K562 (cell line): ENCODE data around the gene RCOR1. TPM values are rescaled to one million over a fixed set of nuclear protein-coding genes. Genes with fewer than 3 reads are reported as not detected.

Source experiments
- GMEB1 ChIP-seq: fragments of 250-450 bp; sonication (Bioruptor Pico); IDR thresholded peaks from 2 replicates; pipeline ENCODE4 v1.4.0; 2020; ENCODE audit warnings: mild to moderate bottlenecking
- NFE2 ChIP-seq: IDR thresholded peaks from 2 replicates; pipeline ENCODE4 v1.6.1; 2014; ENCODE audit warnings: antibody characterized with exemption, low read depth
- PHF20 ChIP-seq: fragments of 450-650 bp; IDR thresholded peaks from 2 replicates; pipeline ENCODE4 v1.6.1; 2018; ENCODE audit not compliant: partially characterized antibody
- RAD21 ChIP-seq, 2 experiments: fragments of 250-450 bp in 1 of 2; fragments of 450-650 bp in 1 of 2; sonication (Bioruptor Pico) in 1 of 2; formaldehyde crosslinking in 1 of 2; IDR thresholded peaks in 1 of 2; conservative IDR thresholded peaks in 1 of 2; 2 replicates each; pipeline versions ENCODE4 v1.4.0 to v1.8.0; 2020 to 2022; ENCODE audit warnings: mild to moderate bottlenecking in 2 of 2, moderate library complexity in 1 of 2
- SETDB1 ChIP-seq: IDR thresholded peaks from one replicate; pipeline ENCODE4 v1.6.1; 2012; ENCODE audit warnings: low read length, control low read depth, inconsistent platforms
- TRIM24 ChIP-seq, 2 experiments: fragments of 450-650 bp; IDR thresholded peaks; 2 replicates each; pipeline ENCODE4 v1.6.1; 2016
- ZBTB12 ChIP-seq: fragments of 250-450 bp; sonication (Bioruptor Pico); IDR thresholded peaks from 2 replicates; pipeline ENCODE4 v1.4.0; 2020
- ZBTB17 ChIP-seq: fragments of 450-650 bp; formaldehyde crosslinking; IDR thresholded peaks from 2 replicates; pipeline ENCODE4 v1.4.0; 2020; ENCODE audit warnings: mild to moderate bottlenecking
- polyA plus RNA-seq, 8 experiments: library from polyadenylated mRNA; depleted of rRNA in 4 of 8; stranded (reverse) in 5 of 8; unstranded in 3 of 8; fragments of >200 nt; fragmentation: Nextera tagmentation in 2 of 8; fragmentation: Illumina TruSeq in 1 of 8; extraction: Ambion mirVana in 2 of 8; extraction: Trizol in 1 of 8; gene quantifications; 2 replicates each; pipeline versions ENCODE4 v1.2.1 to v1.2.3, GENCODE V29; 2011 to 2014; ENCODE audit warnings: inconsistent platforms in 1 of 8, missing spikeins in 1 of 8
- total RNA-seq, 7 experiments: library from RNA; depleted of rRNA in 6 of 7; stranded (reverse); fragments of >200 nt in 6 of 7; fragmentation: Illumina TruSeq in 2 of 7; extraction: Trizol in 2 of 7; gene quantifications; 2 replicates each; pipeline versions ENCODE4 v1.2.1 to v1.2.3, GENCODE V29; 2011 to 2021; ENCODE audit warnings: low replicate concordance in 1 of 7
- TF ChIP-seq, protein P1 (sequence below): sonication (generic); formaldehyde crosslinking; IDR thresholded peaks from 2 replicates; pipeline ENCODE4 v1.8.1; 2023; ENCODE audit warnings: missing genetic modification reagents, mild to moderate bottlenecking, borderline replicate concordance

Gene RCOR1
- total and polyA plus RNA-seq, 9 of the 15 experiments (the other 6 are each of a cell fraction or from before 2014, with no cell fraction given), result 8.5 to 47.9 (median 20.9) TPM

DNA sequence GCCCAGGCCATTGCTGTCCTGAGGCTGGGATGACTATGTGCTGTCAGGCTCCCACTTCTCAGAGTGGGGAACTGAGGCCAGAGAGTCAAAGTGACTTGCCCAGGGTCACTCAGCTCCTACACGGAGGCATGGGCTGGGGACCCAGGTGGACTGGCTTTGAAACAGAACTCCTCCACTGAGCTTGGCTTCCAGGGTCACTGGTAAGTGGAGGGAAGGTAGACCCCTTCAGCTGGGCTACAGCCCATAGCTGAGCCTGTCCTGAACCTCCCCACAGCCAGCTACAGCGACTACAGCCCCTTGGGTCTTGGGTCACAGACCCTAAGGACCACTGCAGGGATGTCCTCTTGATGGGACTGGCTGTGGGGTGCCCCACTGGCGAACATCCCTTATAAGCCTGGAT is 144.5 kb downstream of the RCOR1 start (continued):
- no peak for TF ChIP-seq ZBTB12 (CRISPR knock-in tag)
- no peak for TF ChIP-seq GMEB1 (CRISPR knock-in tag)
- TF ChIP-seq SETDB1, result no peak
- no peak for TF ChIP-seq RAD21 (CRISPR knock-in tag; conservative IDR thresholded peaks at IDR 0.05 in 1 of 2, IDR thresholded peaks at IDR 0.05 in 1 of 2)
- no peak for TF ChIP-seq TRIM24 (IDR thresholded peaks at IDR 0.05)
- no peak for TF ChIP-seq ZBTB17 (CRISPR knock-in tag)
- no peak for TF ChIP-seq NFE2
- TF ChIP-seq, protein P1, sequence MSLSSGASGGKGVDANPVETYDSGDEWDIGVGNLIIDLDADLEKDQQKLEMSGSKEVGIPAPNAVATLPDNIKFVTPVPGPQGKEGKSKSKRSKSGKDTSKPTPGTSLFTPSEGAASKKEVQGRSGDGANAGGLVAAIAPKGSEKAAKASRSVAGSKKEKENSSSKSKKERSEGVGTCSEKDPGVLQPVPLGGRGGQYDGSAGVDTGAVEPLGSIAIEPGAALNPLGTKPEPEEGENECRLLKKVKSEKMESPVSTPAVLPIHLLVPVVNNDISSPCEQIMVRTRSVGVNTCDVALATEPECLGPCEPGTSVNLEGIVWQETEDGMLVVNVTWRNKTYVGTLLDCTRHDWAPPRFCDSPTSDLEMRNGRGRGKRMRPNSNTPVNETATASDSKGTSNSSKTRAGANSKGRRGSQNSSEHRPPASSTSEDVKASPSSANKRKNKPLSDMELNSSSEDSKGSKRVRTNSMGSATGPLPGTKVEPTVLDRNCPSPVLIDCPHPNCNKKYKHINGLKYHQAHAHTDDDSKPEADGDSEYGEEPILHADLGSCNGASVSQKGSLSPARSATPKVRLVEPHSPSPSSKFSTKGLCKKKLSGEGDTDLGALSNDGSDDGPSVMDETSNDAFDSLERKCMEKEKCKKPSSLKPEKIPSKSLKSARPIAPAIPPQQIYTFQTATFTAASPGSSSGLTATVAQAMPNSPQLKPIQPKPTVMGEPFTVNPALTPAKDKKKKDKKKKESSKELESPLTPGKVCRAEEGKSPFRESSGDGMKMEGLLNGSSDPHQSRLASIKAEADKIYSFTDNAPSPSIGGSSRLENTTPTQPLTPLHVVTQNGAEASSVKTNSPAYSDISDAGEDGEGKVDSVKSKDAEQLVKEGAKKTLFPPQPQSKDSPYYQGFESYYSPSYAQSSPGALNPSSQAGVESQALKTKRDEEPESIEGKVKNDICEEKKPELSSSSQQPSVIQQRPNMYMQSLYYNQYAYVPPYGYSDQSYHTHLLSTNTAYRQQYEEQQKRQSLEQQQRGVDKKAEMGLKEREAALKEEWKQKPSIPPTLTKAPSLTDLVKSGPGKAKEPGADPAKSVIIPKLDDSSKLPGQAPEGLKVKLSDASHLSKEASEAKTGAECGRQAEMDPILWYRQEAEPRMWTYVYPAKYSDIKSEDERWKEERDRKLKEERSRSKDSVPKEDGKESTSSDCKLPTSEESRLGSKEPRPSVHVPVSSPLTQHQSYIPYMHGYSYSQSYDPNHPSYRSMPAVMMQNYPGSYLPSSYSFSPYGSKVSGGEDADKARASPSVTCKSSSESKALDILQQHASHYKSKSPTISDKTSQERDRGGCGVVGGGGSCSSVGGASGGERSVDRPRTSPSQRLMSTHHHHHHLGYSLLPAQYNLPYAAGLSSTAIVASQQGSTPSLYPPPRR (CRISPR knock-in tag), result no peak
- TF ChIP-seq PHF20, result no peak
